GM12878 (cell line): ENCODE data around the gene SYNJ2. TPM values are rescaled to one million over a fixed set of nuclear protein-coding genes. Genes with fewer than 3 reads are reported as not detected.

ENCODE experiments used
- ATAC-seq: fragments of 200-7000 bp; cut with Tn5 transposase; 3 replicates; pipeline ENCODE4 v1.9.1; 2020; ENCODE audit warnings: mild to moderate bottlenecking, moderate library complexity
- BruUV-seq: library from RNA; stranded (reverse); fragments of 400-500 nt; replicated peaks from 2 replicates; lab custom pipeline; 2021; lab: Mats Ljungman, UMichigan
- CTCF ChIA-PET: fragments of 300-600 bp; sonication (Branson Sonifier 250); formaldehyde crosslinking; extraction: SDS; loops from one replicate; lab custom pipeline; 2021; ENCODE audit warnings: inconsistent platforms; lab: Yijun Ruan, JAX
- POLR2A ChIA-PET: fragments of 350-600 bp; formaldehyde crosslinking; extraction: SDS; loops from one replicate; lab custom pipeline; 2021; ENCODE audit warnings: inconsistent platforms; lab: Charles Lee
- RAD21 ChIA-PET: fragments of 300-600 bp; sonication (Branson Sonifier 250); formaldehyde crosslinking; loops from one replicate; lab custom pipeline; 2023; ENCODE audit warnings: antibody characterized with exemption; ENCODE audit not compliant: unreplicated experiment; lab: Charles Lee
- SMC1A ChIA-PET: fragments of 300-600 bp; sonication (Branson Sonifier 250); formaldehyde crosslinking; loops from one replicate; lab custom pipeline; 2023; ENCODE audit not compliant: unreplicated experiment, uncharacterized antibody; lab: Charles Lee
- DNase-seq: peaks from one replicate; pipeline ENCODE4 v3.0.0-alpha.2; 2011; ENCODE audit warnings: low read depth, low spot score
- FAIRE-seq: peaks from 3 replicates; lab custom pipeline; 2011; peaks lifted over from hg19 to GRCh38; lab: Jason Lieb, UNC
- H2AFZ ChIP-seq: 2 replicates; pipeline ENCODE4 v1.6.0; 2011; ENCODE audit warnings: low read depth, low read length, control low read depth; ENCODE audit not compliant: control insufficient read depth
- H3K27ac ChIP-seq: 2 replicates; pipeline ENCODE4 v1.5.1; 2011; ENCODE audit warnings: control low read depth; ENCODE audit not compliant: control insufficient read depth, insufficient read depth
- H3K27me3 ChIP-seq, 2 experiments: replicated peaks in 1 of 2; 2 replicates each; pipeline versions ENCODE4 v1.6.0 to v1.6.1; 2011; ENCODE audit warnings: low read length in 1 of 2; ENCODE audit not compliant: control insufficient read depth in 2 of 2, insufficient read depth in 2 of 2
- H3K36me3 ChIP-seq, 2 experiments: 2 replicates each; pipeline ENCODE4 v1.5.1; 2011; ENCODE audit warnings: low read length in 1 of 2; ENCODE audit not compliant: control insufficient read depth in 2 of 2, insufficient read depth in 2 of 2
- H3K4me1 ChIP-seq: 2 replicates; pipeline ENCODE4 v1.6.1; 2011; ENCODE audit warnings: mild to moderate bottlenecking, low read length, moderate library complexity, mixed read lengths; ENCODE audit not compliant: control insufficient read depth, insufficient read depth
- H3K4me2 ChIP-seq: 2 replicates; pipeline ENCODE4 v1.6.0; 2011; ENCODE audit warnings: control low read depth; ENCODE audit not compliant: control insufficient read depth, insufficient read depth
- H3K4me3 ChIP-seq: fragments of 200-600 bp; sonication (generic); 2 replicates; pipeline ENCODE4 v1.5.1; 2016
- H3K79me2 ChIP-seq: 2 replicates; pipeline ENCODE4 v1.6.0; 2011; ENCODE audit warnings: low read length; ENCODE audit not compliant: control insufficient read depth, insufficient read depth
- H3K9ac ChIP-seq: 2 replicates; pipeline ENCODE4 v1.8.0; 2011; ENCODE audit warnings: low read length, control low read depth, mixed read lengths; ENCODE audit not compliant: control insufficient read depth, insufficient read depth
- H3K9me3 ChIP-seq: replicated peaks from 3 replicates; pipeline ENCODE4 v1.5.1; 2011; ENCODE audit warnings: mild to moderate bottlenecking, low read length; ENCODE audit not compliant: control insufficient read depth, insufficient read depth
- H4K20me1 ChIP-seq: 2 replicates; pipeline ENCODE4 v1.6.0; 2011; ENCODE audit not compliant: control insufficient read depth, insufficient read depth
- CEBPB ChIP-seq, 2 experiments: fragments of 150-350 bp in 1 of 2; IDR thresholded peaks; 2 replicates each; pipeline ENCODE4 v1.6.1; 2012 to 2014; ENCODE audit warnings: low read depth in 2 of 2, low read length in 2 of 2, borderline replicate concordance in 1 of 2, inconsistent platforms in 1 of 2
- IKZF2 ChIP-seq, 2 experiments: fragments of 450-650 bp; IDR thresholded peaks; 2 replicates each; pipeline ENCODE4 v1.6.1; 2017; ENCODE audit warnings: mild to moderate bottlenecking in 2 of 2, moderate library complexity in 2 of 2
- NR2C2 ChIP-seq: IDR thresholded peaks from 2 replicates; pipeline ENCODE4 v1.6.1; 2011; ENCODE audit warnings: borderline replicate concordance, low read depth; ENCODE audit not compliant: control insufficient read depth, insufficient read length
- RCOR1 ChIP-seq: conservative IDR thresholded peaks from 2 replicates; pipeline ENCODE4 v1.6.1; 2012; ENCODE audit warnings: low read depth, low read length, improper control_type of control experiment
- SIN3A ChIP-seq: IDR thresholded peaks from 2 replicates; pipeline ENCODE4 v1.6.1; 2012; ENCODE audit warnings: low read depth, low read length, improper control_type of control experiment
- ZNF274 ChIP-seq: IDR thresholded peaks from one replicate; pipeline ENCODE4 v1.8.0; 2011; ENCODE audit not compliant: insufficient read length, insufficient read depth
- ZNF622 ChIP-seq: fragments of 450-650 bp; IDR thresholded peaks from 2 replicates; pipeline ENCODE4 v1.6.1; 2017; ENCODE audit warnings: mild to moderate bottlenecking, inconsistent platforms
- WGBS: methylation state at CpG from one replicate; pipeline ENCODE4 v1.1.6; 2016; ENCODE audit warnings: low lambda C conversion rate; ENCODE audit not compliant: insufficient replicate concordance, insufficient coverage; ENCODE audit errors: missing lambda C conversion rate; 5-methylcytosine and 5-hydroxymethylcytosine counted together
- in situ Hi-C: fragments of 300-500 bp; cut with MboI; formaldehyde crosslinking; loops from 9 replicates; pipeline ENCODE4 v1.14.3; 2018; ENCODE audit warnings: mixed read lengths
- intact Hi-C: fragments of 100-400 bp; cut with micrococcal nuclease; formaldehyde crosslinking; loops from one replicate; pipeline ENCODE4 v1.14.2; 2022; ENCODE audit not compliant: unreplicated experiment
- polyA plus RNA-seq, 11 experiments: library from polyadenylated mRNA; depleted of rRNA in 4 of 11; unstranded in 6 of 11; stranded (reverse) in 5 of 11; fragments of >200 nt; fragmentation: Nextera tagmentation in 4 of 11; fragmentation: Illumina TruSeq in 1 of 11; extraction: Ambion mirVana in 4 of 11; extraction: Trizol in 1 of 11; gene quantifications; 1 replicate in 1 of 11; 2 replicates in 10 of 11; pipeline versions ENCODE4 v1.2.1 to v1.2.3, GENCODE V29; 2011 to 2016; ENCODE audit warnings: inconsistent platforms in 2 of 11, missing spikeins in 2 of 11, low read depth in 1 of 11
- total RNA-seq, 4 experiments: library from RNA; depleted of rRNA in 3 of 4; stranded (reverse); fragments of >200 nt in 3 of 4; fragmentation: Illumina TruSeq in 1 of 4; extraction: Trizol in 1 of 4; gene quantifications; 2 replicates each; pipeline versions ENCODE4 v1.2.1 to v1.2.3, GENCODE V29; 2013 to 2021
- TF ChIP-seq, protein P1 (sequence below): fragments of 450-650 bp; conservative IDR thresholded peaks from 2 replicates; pipeline ENCODE4 v1.6.1; 2017; ENCODE audit warnings: mild to moderate bottlenecking, moderate library complexity
- TF ChIP-seq, protein P2 (sequence below): fragments of 450-650 bp; IDR thresholded peaks from 2 replicates; pipeline ENCODE4 v1.6.1; 2017; ENCODE audit warnings: mild to moderate bottlenecking, low read depth, inconsistent platforms; ENCODE audit not compliant: poor library complexity, severe bottlenecking
- TF ChIP-seq, protein P3 (sequence below): fragments of 450-650 bp; IDR thresholded peaks from 2 replicates; pipeline ENCODE4 v1.6.1; 2017; ENCODE audit warnings: antibody characterized with exemption, mild to moderate bottlenecking, moderate library complexity
- TF ChIP-seq, protein P4 (sequence below): fragments of 450-650 bp; IDR thresholded peaks from 2 replicates; pipeline ENCODE4 v1.6.1; 2016; ENCODE audit warnings: mild to moderate bottlenecking, moderate library complexity, borderline replicate concordance

SYNJ2 gene
- total and polyA plus RNA-seq, 10 of the 15 experiments (the other 5 are each of a cell fraction or from before 2014, with no cell fraction given): 0.11 to 1.8 (median 0.57) TPM

DNA sequence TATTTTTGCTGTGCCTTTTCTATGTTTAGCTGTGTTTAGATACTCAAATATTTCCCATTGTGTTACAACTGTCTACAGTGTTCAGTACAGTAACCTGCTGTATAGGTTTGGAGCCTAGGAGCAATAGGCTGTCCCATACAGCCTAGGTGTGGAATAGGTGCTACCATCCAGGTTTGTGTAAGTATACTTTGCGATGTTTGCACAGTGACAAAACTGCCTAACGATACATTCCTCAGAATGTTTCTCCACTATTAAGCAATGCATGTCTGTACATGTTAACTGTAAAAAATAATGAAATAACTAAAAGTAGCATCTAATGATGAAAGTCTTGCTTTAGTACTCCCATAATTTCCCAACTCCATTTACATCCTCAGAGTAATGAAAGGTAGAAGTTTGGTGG is 140.4 kb downstream of the SYNJ2 start:
- H4K20me1 ChIP-seq: no peaks in the 10 kb centered on the region
- H3K27ac ChIP-seq: no peak overlapping the region
- no peak overlapping the region for H3K9ac ChIP-seq
- H3K9me3 ChIP-seq: no peaks in the 10 kb centered on the region
- H3K4me1 ChIP-seq: no peaks in the 10 kb centered on the region
- ChIA-PET POLR2A (no interaction called here), SMC1A (no interaction called here), RAD21 (no interaction called here), CTCF (interaction anchor here (1.3 kb wide), 1 partner anchor 10 kb away, joined by 4 read pairs; no protein-coding TSS in a partner anchor)
- 100% methylated on average over 2 of the region's 2 CpGs for WGBS
- no peak overlapping the region for H3K4me3 ChIP-seq
- in situ Hi-C loops: no loop called here
- ATAC-seq (no peak), DNase-seq (no peak), FAIRE-seq (no peak)
- no TSS peak for BruUV-seq
- intact Hi-C loops: no loop called here
- H3K36me3 ChIP-seq: no peaks in the 10 kb centered on the region
- no peak overlapping the region for H3K4me2 ChIP-seq
- H3K79me2 ChIP-seq: no peaks in the 10 kb centered on the region
- no peaks in the 10 kb centered on the region for H3K27me3 ChIP-seq
- no peak overlapping the region for H2AFZ ChIP-seq
- TF ChIP-seq, protein P1, sequence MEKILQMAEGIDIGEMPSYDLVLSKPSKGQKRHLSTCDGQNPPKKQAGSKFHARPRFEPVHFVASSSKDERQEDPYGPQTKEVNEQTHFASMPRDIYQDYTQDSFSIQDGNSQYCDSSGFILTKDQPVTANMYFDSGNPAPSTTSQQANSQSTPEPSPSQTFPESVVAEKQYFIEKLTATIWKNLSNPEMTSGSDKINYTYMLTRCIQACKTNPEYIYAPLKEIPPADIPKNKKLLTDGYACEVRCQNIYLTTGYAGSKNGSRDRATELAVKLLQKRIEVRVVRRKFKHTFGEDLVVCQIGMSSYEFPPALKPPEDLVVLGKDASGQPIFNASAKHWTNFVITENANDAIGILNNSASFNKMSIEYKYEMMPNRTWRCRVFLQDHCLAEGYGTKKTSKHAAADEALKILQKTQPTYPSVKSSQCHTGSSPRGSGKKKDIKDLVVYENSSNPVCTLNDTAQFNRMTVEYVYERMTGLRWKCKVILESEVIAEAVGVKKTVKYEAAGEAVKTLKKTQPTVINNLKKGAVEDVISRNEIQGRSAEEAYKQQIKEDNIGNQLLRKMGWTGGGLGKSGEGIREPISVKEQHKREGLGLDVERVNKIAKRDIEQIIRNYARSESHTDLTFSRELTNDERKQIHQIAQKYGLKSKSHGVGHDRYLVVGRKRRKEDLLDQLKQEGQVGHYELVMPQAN: no peak
- TF ChIP-seq, protein P2, sequence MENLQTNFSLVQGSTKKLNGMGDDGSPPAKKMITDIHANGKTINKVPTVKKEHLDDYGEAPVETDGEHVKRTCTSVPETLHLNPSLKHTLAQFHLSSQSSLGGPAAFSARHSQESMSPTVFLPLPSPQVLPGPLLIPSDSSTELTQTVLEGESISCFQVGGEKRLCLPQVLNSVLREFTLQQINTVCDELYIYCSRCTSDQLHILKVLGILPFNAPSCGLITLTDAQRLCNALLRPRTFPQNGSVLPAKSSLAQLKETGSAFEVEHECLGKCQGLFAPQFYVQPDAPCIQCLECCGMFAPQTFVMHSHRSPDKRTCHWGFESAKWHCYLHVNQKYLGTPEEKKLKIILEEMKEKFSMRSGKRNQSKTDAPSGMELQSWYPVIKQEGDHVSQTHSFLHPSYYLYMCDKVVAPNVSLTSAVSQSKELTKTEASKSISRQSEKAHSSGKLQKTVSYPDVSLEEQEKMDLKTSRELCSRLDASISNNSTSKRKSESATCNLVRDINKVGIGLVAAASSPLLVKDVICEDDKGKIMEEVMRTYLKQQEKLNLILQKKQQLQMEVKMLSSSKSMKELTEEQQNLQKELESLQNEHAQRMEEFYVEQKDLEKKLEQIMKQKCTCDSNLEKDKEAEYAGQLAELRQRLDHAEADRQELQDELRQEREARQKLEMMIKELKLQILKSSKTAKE: no peak
- TF ChIP-seq ZNF274: no peak
- TF ChIP-seq RCOR1: no peak
- TF ChIP-seq ZNF622: no peak
- TF ChIP-seq IKZF2 (IDR thresholded peaks at IDR 0.05): no peak
- TF ChIP-seq, protein P3, sequence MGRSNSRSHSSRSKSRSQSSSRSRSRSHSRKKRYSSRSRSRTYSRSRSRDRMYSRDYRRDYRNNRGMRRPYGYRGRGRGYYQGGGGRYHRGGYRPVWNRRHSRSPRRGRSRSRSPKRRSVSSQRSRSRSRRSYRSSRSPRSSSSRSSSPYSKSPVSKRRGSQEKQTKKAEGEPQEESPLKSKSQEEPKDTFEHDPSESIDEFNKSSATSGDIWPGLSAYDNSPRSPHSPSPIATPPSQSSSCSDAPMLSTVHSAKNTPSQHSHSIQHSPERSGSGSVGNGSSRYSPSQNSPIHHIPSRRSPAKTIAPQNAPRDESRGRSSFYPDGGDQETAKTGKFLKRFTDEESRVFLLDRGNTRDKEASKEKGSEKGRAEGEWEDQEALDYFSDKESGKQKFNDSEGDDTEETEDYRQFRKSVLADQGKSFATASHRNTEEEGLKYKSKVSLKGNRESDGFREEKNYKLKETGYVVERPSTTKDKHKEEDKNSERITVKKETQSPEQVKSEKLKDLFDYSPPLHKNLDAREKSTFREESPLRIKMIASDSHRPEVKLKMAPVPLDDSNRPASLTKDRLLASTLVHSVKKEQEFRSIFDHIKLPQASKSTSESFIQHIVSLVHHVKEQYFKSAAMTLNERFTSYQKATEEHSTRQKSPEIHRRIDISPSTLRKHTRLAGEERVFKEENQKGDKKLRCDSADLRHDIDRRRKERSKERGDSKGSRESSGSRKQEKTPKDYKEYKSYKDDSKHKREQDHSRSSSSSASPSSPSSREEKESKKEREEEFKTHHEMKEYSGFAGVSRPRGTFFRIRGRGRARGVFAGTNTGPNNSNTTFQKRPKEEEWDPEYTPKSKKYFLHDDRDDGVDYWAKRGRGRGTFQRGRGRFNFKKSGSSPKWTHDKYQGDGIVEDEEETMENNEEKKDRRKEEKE: no peak
- no peak for TF ChIP-seq SIN3A
- no peak for TF ChIP-seq NR2C2
- TF ChIP-seq, protein P4, sequence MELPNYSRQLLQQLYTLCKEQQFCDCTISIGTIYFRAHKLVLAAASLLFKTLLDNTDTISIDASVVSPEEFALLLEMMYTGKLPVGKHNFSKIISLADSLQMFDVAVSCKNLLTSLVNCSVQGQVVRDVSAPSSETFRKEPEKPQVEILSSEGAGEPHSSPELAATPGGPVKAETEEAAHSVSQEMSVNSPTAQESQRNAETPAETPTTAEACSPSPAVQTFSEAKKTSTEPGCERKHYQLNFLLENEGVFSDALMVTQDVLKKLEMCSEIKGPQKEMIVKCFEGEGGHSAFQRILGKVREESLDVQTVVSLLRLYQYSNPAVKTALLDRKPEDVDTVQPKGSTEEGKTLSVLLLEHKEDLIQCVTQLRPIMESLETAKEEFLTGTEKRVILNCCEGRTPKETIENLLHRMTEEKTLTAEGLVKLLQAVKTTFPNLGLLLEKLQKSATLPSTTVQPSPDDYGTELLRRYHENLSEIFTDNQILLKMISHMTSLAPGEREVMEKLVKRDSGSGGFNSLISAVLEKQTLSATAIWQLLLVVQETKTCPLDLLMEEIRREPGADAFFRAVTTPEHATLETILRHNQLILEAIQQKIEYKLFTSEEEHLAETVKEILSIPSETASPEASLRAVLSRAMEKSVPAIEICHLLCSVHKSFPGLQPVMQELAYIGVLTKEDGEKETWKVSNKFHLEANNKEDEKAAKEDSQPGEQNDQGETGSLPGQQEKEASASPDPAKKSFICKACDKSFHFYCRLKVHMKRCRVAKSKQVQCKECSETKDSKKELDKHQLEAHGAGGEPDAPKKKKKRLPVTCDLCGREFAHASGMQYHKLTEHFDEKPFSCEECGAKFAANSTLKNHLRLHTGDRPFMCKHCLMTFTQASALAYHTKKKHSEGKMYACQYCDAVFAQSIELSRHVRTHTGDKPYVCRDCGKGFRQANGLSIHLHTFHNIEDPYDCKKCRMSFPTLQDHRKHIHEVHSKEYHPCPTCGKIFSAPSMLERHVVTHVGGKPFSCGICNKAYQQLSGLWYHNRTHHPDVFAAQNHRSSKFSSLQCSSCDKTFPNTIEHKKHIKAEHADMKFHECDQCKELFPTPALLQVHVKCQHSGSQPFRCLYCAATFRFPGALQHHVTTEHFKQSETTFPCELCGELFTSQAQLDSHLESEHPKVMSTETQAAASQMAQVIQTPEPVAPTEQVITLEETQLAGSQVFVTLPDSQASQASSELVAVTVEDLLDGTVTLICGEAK: no peak
- no peak for TF ChIP-seq CEBPB (IDR thresholded peaks at IDR 0.05; ENCODE audit: borderline replicate concordance in 1 of 2, low read depth in 2 of 2, low read length in 2 of 2)
